ENCODE data around the gene PGAP2. TPM values are rescaled to one million over a fixed set of nuclear protein-coding genes. Genes with fewer than 3 reads are reported as not detected.

PGAP2 gene
- total RNA-seq, 1 experiment from 2014 or later = 39.5 TPM

GRCh38 chr11:3802011-3802790 is 6.2 kb upstream of the PGAP2 start:
- no peak overlapping the region for H3K27ac ChIP-seq
- H3K4me3 ChIP-seq = no peak overlapping the region
- H4K20me1 ChIP-seq (ENCODE audit: insufficient read depth) = no peaks in the 10 kb centered on the region
- peaks cover 6% of the 10 kb centered on the region; the same call in 1 of the 2 replicates for H3K4me1 ChIP-seq (replicated peaks; ENCODE audit: insufficient read depth)
- peaks cover under 1% of the 10 kb centered on the region; the same call in 1 of the 2 replicates for H3K79me2 ChIP-seq (ENCODE audit: low read depth)
- no peaks in the 10 kb centered on the region for H3K36me3 ChIP-seq (ENCODE audit: low read depth)
- no peak overlapping the region for H3K4me2 ChIP-seq
- H3K9me2 ChIP-seq (ENCODE audit: insufficient read depth) = no peaks in the 10 kb centered on the region
- H3K27me3 ChIP-seq (ENCODE audit: insufficient read depth, low read depth) = no peaks in the 10 kb centered on the region
- no peaks in the 10 kb centered on the region for H3K9me3 ChIP-seq (ENCODE audit: insufficient read depth, low read depth)
- ChIA-PET POLR2A (ENCODE audit: unreplicated experiment) (no interaction called here), CTCF (interaction anchor here (0.6 kb wide), 1 partner anchor 336 kb away, joined by 3 read pairs; no protein-coding TSS in a partner anchor)
- no peak overlapping the region for H2AFZ ChIP-seq
- H3F3A ChIP-seq (ENCODE audit: insufficient read depth, low read depth) = no peaks in the 10 kb centered on the region
- intact Hi-C loops (cut with micrococcal nuclease; ENCODE audit: unreplicated experiment) = no loop called here
- no peak for DNase-seq
- TF ChIP-seq, protein P1, sequence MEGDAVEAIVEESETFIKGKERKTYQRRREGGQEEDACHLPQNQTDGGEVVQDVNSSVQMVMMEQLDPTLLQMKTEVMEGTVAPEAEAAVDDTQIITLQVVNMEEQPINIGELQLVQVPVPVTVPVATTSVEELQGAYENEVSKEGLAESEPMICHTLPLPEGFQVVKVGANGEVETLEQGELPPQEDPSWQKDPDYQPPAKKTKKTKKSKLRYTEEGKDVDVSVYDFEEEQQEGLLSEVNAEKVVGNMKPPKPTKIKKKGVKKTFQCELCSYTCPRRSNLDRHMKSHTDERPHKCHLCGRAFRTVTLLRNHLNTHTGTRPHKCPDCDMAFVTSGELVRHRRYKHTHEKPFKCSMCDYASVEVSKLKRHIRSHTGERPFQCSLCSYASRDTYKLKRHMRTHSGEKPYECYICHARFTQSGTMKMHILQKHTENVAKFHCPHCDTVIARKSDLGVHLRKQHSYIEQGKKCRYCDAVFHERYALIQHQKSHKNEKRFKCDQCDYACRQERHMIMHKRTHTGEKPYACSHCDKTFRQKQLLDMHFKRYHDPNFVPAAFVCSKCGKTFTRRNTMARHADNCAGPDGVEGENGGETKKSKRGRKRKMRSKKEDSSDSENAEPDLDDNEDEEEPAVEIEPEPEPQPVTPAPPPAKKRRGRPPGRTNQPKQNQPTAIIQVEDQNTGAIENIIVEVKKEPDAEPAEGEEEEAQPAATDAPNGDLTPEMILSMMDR (conservative IDR thresholded peaks at IDR 0.05) = no peak
- no peak for TF ChIP-seq EZH2 (IDR thresholded peaks at IDR 0.05; ENCODE audit: low read depth)
- BruUV-seq (replicated peaks) = no TSS peak

DNA sequence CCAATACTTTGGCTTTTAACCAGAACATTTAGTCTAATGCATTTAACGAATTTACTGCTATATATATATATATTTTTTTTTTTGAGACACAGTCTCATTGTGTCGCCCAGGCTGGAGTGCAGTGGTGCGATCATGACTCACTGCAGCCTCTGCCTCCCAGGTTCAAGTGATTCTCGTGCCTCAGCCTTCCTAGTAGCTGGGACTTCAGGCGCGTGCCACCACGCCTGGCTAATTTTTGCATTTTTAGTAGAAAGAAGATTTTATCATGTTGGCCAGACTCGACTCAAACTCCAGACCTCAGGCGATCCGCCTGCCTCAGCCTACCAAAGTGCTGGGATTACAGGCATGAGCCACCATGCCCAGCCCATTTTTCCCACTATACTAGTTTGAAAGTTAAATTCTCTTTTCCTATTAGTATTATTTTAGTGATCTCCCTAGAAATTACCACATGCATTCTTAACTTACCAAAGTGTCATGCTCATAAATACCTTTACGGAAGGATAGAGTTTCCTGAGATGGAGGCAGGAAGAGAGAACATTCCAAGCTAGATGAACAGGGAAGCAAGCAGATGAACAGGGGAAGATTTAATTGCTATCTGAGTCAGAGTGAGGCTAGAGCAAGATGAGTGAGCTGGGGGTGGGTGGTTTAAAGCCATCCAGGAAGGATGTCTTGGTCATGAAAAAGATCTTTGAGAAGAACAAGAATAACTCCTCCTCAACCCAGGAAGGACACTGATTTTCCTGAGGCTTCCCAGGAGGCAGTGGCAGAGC is 4.4 kb upstream of the PGAP2 start:
- H3K4me1 ChIP-seq (replicated peaks; ENCODE audit: insufficient read depth) = peaks cover 3% of the 10 kb centered on the region; the same call in 1 of the 2 replicates
- H3K36me3 ChIP-seq (ENCODE audit: low read depth) = no peaks in the 10 kb centered on the region
- H3K4me3 ChIP-seq = no peak overlapping the region
- no peaks in the 10 kb centered on the region for H3K9me3 ChIP-seq (ENCODE audit: insufficient read depth, low read depth)
- CTCF ChIA-PET = no interaction called here
- no peaks in the 10 kb centered on the region for H4K20me1 ChIP-seq (ENCODE audit: insufficient read depth)
- H3K27me3 ChIP-seq (ENCODE audit: insufficient read depth, low read depth) = no peaks in the 10 kb centered on the region
- no peaks in the 10 kb centered on the region for H3F3A ChIP-seq (ENCODE audit: insufficient read depth, low read depth)
- DNase-seq = no peak
- no peaks in the 10 kb centered on the region for H3K79me2 ChIP-seq (ENCODE audit: low read depth)
- no peak for TF ChIP-seq EZH2 (IDR thresholded peaks at IDR 0.05; ENCODE audit: low read depth)
- TF ChIP-seq, protein P1 (conservative IDR thresholded peaks at IDR 0.05) = no peak
- no peak overlapping the region for H3K4me2 ChIP-seq
- POLR2A ChIA-PET (ENCODE audit: unreplicated experiment) = no interaction called here
- intact Hi-C loops (cut with micrococcal nuclease; ENCODE audit: unreplicated experiment) = no loop called here
- no TSS peak for BruUV-seq (replicated peaks)
- no peak overlapping the region for H2AFZ ChIP-seq
- H3K27ac ChIP-seq = no peak overlapping the region
- no peaks in the 10 kb centered on the region for H3K9me2 ChIP-seq (ENCODE audit: insufficient read depth)

- Histone ChIP-seq H2AFZ (peak overlapping the region; percentile 87), H3K9me2 (ENCODE audit: insufficient read depth) (no peaks in the 10 kb centered on the region), H3K4me1 (replicated peaks; ENCODE audit: insufficient read depth) (peaks cover 3% of the 10 kb centered on the region), H4K20me1 (ENCODE audit: insufficient read depth) (no peaks in the 10 kb centered on the region), H3F3A (ENCODE audit: insufficient read depth, low read depth) (no peaks in the 10 kb centered on the region), H3K9me3 (ENCODE audit: insufficient read depth, low read depth) (no peaks in the 10 kb centered on the region), H3K4me3 (peak overlapping the region; percentile 86), H3K36me3 (ENCODE audit: low read depth) (no peaks in the 10 kb centered on the region), H3K27me3 (ENCODE audit: insufficient read depth, low read depth) (no peaks in the 10 kb centered on the region), H3K79me2 (ENCODE audit: low read depth) (0 out of 2 replicates have a peak, but pooled peaks cover 4% of the 10 kb centered on the region), H3K4me2 (peak overlapping the region; percentile 62), H3K27ac (no peak overlapping the region)
- peak; percentile 35 to 70 for DNase-seq
- CTCF ChIA-PET = interaction anchor here (1.0 to 1.9 kb wide), 2 partner anchors 33 to 263 kb away, joined by 4 to 8 read pairs; no protein-coding TSS in a partner anchor
- POLR2A ChIA-PET (ENCODE audit: unreplicated experiment) = interaction anchor here (0.7 kb wide), 1 partner anchor 897 kb away, joined by 4 read pairs; no protein-coding TSS in a partner anchor
- intact Hi-C loops (cut with micrococcal nuclease; ENCODE audit: unreplicated experiment) = loop anchor here (2.0 kb wide), 1 partner anchor 32 kb away; the partner anchor contains the start of gene RHOG
- TSS peak; percentile 48 for BruUV-seq (replicated peaks)
- TF ChIP-seq, protein P1 (conservative IDR thresholded peaks at IDR 0.05) = peak; percentile 60
- no peak for TF ChIP-seq EZH2 (IDR thresholded peaks at IDR 0.05; ENCODE audit: low read depth)
Measured at GRCh38 chr11:3808861-3809623, 682 bp downstream of the PGAP2 start.

All from PC-9 (cell line).